T-cell (primary cell): Measurements from ENCODE around the gene GPR39. TPM values are rescaled to one million over a fixed set of nuclear protein-coding genes. Genes with fewer than 3 reads are reported as not detected.

ENCODE experiments used
- ATAC-seq, 4 experiments: fragments of 200-7000 bp in 3 of 4; fragments of 150-1000 bp in 1 of 4; cut with Tn5 transposase; replicated peaks in 1 of 4; 1 replicate in 3 of 4; 2 replicates in 1 of 4; pipeline ENCODE4 v1.10.0; 2021; ENCODE audit warnings: moderate library complexity in 3 of 4, mild to moderate bottlenecking in 2 of 4, moderate number of reproducible peaks in 1 of 4
- CTCF ChIA-PET, 2 donors: fragments of 300-600 bp; sonication (Branson Sonifier 250); formaldehyde crosslinking; loops; one replicate each; lab custom pipeline; 2022; ENCODE audit warnings: antibody characterized with exemption in 2 of 2; lab: Charles Lee
- POLR2A ChIA-PET, 2 donors: fragments of 300-600 bp; sonication (Branson Sonifier 250); formaldehyde crosslinking; loops; one replicate each; lab custom pipeline; 2022; ENCODE audit warnings: antibody characterized with exemption in 2 of 2; lab: Charles Lee
- DNase-seq, 35 experiments: peaks; one replicate each; pipeline versions ENCODE4 v3.0.0 to v3.0.0-alpha.2; 2013 to 2023
- H3K27ac ChIP-seq: one replicate; pipeline ENCODE4 v1.5.1; 2013; ENCODE audit warnings: low read length
- H3K27me3 ChIP-seq, 2 experiments: replicated peaks in 1 of 2; 1 replicate in 1 of 2; 2 replicates in 1 of 2; pipeline versions ENCODE4 v1.6.1 to v1.7.0; 2013; ENCODE audit warnings: low read length in 1 of 2, mixed read lengths in 1 of 2; ENCODE audit not compliant: control insufficient read depth in 2 of 2, insufficient read depth in 2 of 2; ENCODE audit errors: extremely low read depth in 1 of 2
- H3K36me3 ChIP-seq, 2 donors: 1 replicate in 1 of 2; 2 replicates in 1 of 2; pipeline versions ENCODE4 v1.6.1 to v1.7.0; 2013; ENCODE audit warnings: low read length in 1 of 2; ENCODE audit not compliant: control insufficient read depth in 2 of 2, insufficient read depth in 1 of 2; ENCODE audit errors: extremely low read depth in 1 of 2
- H3K4me1 ChIP-seq, 2 experiments: 1 replicate in 1 of 2; 2 replicates in 1 of 2; pipeline versions ENCODE4 v1.6.1 to v1.7.0; 2013; ENCODE audit warnings: low read length in 2 of 2, mixed read lengths in 1 of 2; ENCODE audit not compliant: insufficient read depth in 2 of 2, control insufficient read depth in 1 of 2; ENCODE audit errors: extremely low read depth in 1 of 2
- H3K4me3 ChIP-seq, 2 donors: 1 replicate in 1 of 2; 2 replicates in 1 of 2; pipeline versions ENCODE4 v1.5.1 to v1.7.0; 2013; ENCODE audit warnings: mild to moderate bottlenecking in 2 of 2, low read length in 1 of 2, moderate library complexity in 1 of 2; ENCODE audit not compliant: control insufficient read depth in 1 of 2; ENCODE audit errors: extremely low read depth in 1 of 2
- H3K9me3 ChIP-seq: 2 replicates; pipeline ENCODE4 v1.7.0; 2013
- H3K27ac Mint-ChIP-seq, 2 donors: one replicate each; pipeline ENCODE4 v1.8.0; 2020 to 2021; ENCODE audit warnings: mild to moderate bottlenecking in 2 of 2, mixed read lengths in 2 of 2
- H3K27me3 Mint-ChIP-seq, 2 donors: one replicate each; pipeline ENCODE4 v1.8.0; 2021 to 2022; ENCODE audit warnings: mixed read lengths in 2 of 2
- H3K36me3 Mint-ChIP-seq: one replicate; pipeline ENCODE4 v1.8.0; 2021; ENCODE audit warnings: mixed read lengths
- H3K4me1 Mint-ChIP-seq, 3 donors: one replicate each; pipeline ENCODE4 v1.8.0; 2020 to 2022; ENCODE audit warnings: mixed read lengths in 3 of 3, mild to moderate bottlenecking in 1 of 3
- H3K4me3 Mint-ChIP-seq, 3 donors: one replicate each; pipeline ENCODE4 v1.8.0; 2020 to 2022; ENCODE audit warnings: mild to moderate bottlenecking in 3 of 3, mixed read lengths in 3 of 3, moderate library complexity in 3 of 3
- H3K9me3 Mint-ChIP-seq, 3 donors: one replicate each; pipeline ENCODE4 v1.8.0; 2020 to 2022; ENCODE audit warnings: mixed read lengths in 3 of 3
- WGBS: methylation state at CpG from one replicate; pipeline ENCODE4 v1.1.5; 2013; ENCODE audit warnings: missing lambda C conversion rate; ENCODE audit not compliant: insufficient coverage; 5-methylcytosine and 5-hydroxymethylcytosine counted together
- total RNA-seq, 35 experiments: library from RNA in 6 of 35; stranded (reverse) in 6 of 35; fragments of 120-200 nt in 1 of 35; gene quantifications; one replicate each; pipeline versions ENCODE4 v1.2.1 to v1.2.4 and lab custom pipeline; 2013 to 2026

The GPR39 gene
- total RNA-seq, 5 donors from 2014 or later (not counting 1 experiment from before 2014, with no cell fraction given) = not detected

GRCh38 chr2:132415256-132415914, 1.2 kb upstream of the GPR39 start:
- peaks cover 0 to 3% (median 0%) of the 10 kb centered on the region in 3 donors for H3K9me3 Mint-ChIP-seq
- H3K27me3 Mint-ChIP-seq = peaks cover 30 to 35% of the 10 kb centered on the region in 2 donors
- H3K4me1 Mint-ChIP-seq = no peaks in the 10 kb centered on the region
- 64% methylated on average over 7 of the region's 9 CpGs for WGBS
- ChIA-PET CTCF (no interaction called here), POLR2A (no interaction called here)
- no peak overlapping the region for H3K27ac ChIP-seq
- H3K36me3 ChIP-seq = no peaks in the 10 kb centered on the region
- peaks cover 0 to 4% of the 10 kb centered on the region in 2 experiments for H3K4me1 ChIP-seq
- ATAC-seq (no peak), DNase-seq (no peak)
- no peak overlapping the region for H3K4me3 Mint-ChIP-seq
- no peak overlapping the region for H3K27ac Mint-ChIP-seq
- H3K36me3 Mint-ChIP-seq = no peaks in the 10 kb centered on the region
- H3K27me3 ChIP-seq = peaks cover 4 to 22% of the 10 kb centered on the region in 2 experiments
- no peak overlapping the region for H3K4me3 ChIP-seq
- H3K9me3 ChIP-seq = no peaks in the 10 kb centered on the region

- no peak overlapping the region for H3K4me3 ChIP-seq
- no peaks in the 10 kb centered on the region for H3K36me3 ChIP-seq
- H3K27ac ChIP-seq = no peak overlapping the region
- peaks cover 30 to 35% of the 10 kb centered on the region in 2 donors for H3K27me3 Mint-ChIP-seq
- no peak overlapping the region for H3K4me3 Mint-ChIP-seq
- H3K4me1 Mint-ChIP-seq = no peaks in the 10 kb centered on the region
- H3K9me3 Mint-ChIP-seq = peaks cover 0 to 3% (median 0%) of the 10 kb centered on the region in 3 donors
- H3K4me1 ChIP-seq = peaks cover 0 to 4% of the 10 kb centered on the region in 2 experiments
- DNase-seq (no peak), ATAC-seq (peak in 1 of 4 experiments; percentile 13)
- ChIA-PET CTCF (no interaction called here), POLR2A (no interaction called here)
- no peaks in the 10 kb centered on the region for H3K9me3 ChIP-seq
- 5% methylated on average over 53 of the region's 60 CpGs for WGBS
- H3K27ac Mint-ChIP-seq = no peak overlapping the region
- no peaks in the 10 kb centered on the region for H3K36me3 Mint-ChIP-seq
- H3K27me3 ChIP-seq = peaks cover 4 to 22% of the 10 kb centered on the region in 2 experiments
Measured at GRCh38 chr2:132415915-132416722, 486 bp upstream of the GPR39 start.

DNA sequence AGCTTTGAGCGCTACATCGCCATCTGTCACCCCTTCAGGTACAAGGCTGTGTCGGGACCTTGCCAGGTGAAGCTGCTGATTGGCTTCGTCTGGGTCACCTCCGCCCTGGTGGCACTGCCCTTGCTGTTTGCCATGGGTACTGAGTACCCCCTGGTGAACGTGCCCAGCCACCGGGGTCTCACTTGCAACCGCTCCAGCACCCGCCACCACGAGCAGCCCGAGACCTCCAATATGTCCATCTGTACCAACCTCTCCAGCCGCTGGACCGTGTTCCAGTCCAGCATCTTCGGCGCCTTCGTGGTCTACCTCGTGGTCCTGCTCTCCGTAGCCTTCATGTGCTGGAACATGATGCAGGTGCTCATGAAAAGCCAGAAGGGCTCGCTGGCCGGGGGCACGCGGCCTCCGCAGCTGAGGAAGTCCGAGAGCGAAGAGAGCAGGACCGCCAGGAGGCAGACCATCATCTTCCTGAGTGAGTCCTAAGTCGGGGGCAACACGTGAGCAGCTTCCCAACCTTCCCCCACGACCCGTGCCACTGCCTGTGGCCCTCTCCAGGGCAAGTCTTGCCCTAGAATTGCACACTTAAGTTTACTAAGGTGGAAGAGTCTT, 928 bp downstream of the GPR39 start:
- H3K36me3 ChIP-seq = no peaks in the 10 kb centered on the region
- H3K27me3 Mint-ChIP-seq = peaks cover 30 to 35% of the 10 kb centered on the region in 2 donors
- ChIA-PET POLR2A (no interaction called here), CTCF (no interaction called here)
- H3K4me1 Mint-ChIP-seq = no peaks in the 10 kb centered on the region
- no peak overlapping the region for H3K27ac ChIP-seq
- H3K9me3 Mint-ChIP-seq = no peaks in the 10 kb centered on the region
- 93% methylated on average over 26 of the region's 30 CpGs for WGBS
- no peak overlapping the region for H3K27ac Mint-ChIP-seq
- H3K4me1 ChIP-seq = peaks cover 0 to 4% of the 10 kb centered on the region in 2 experiments
- DNase-seq = no peak
- H3K4me3 ChIP-seq = no peak overlapping the region
- H3K9me3 ChIP-seq = no peaks in the 10 kb centered on the region
- peaks cover 4 to 22% of the 10 kb centered on the region in 2 experiments for H3K27me3 ChIP-seq
- no peak for ATAC-seq
- H3K4me3 Mint-ChIP-seq = no peak overlapping the region
- H3K36me3 Mint-ChIP-seq = no peaks in the 10 kb centered on the region

DNA sequence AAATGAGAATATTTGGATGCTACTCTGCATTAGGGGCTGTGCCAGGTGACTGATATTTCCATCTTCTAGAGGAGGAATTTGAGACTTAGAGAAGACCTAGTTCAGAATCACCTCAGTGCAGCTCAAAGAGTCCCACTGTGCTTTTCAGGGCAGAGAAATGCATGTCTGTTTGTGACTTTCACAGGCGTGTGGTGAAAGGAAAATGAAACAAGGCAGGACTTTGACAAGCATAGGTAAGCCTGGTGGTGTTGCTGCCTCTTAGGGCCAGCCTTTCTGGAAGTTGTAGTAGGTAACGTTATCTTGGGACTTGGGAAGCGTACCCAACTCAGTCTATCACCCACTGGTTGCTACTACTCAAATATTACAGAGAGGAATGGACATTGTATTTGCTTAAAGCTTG, 2.6 kb downstream of the GPR39 start:
- no peaks in the 10 kb centered on the region for H3K36me3 Mint-ChIP-seq
- DNase-seq = no peak
- H3K27me3 Mint-ChIP-seq = peaks cover 20 to 29% of the 10 kb centered on the region in 2 donors
- H3K4me1 Mint-ChIP-seq = no peaks in the 10 kb centered on the region
- POLR2A ChIA-PET = no interaction called here
- 100% methylated on average over 1 of the region's 3 CpGs for WGBS
- Histone ChIP-seq H3K27ac (no peak overlapping the region), H3K36me3 (no peaks in the 10 kb centered on the region), H3K4me1 (peaks cover 0 to 4% of the 10 kb centered on the region in 2 experiments), H3K9me3 (no peaks in the 10 kb centered on the region), H3K27me3 (peaks cover 4 to 22% of the 10 kb centered on the region in 2 experiments), H3K4me3 (no peak overlapping the region)
- CTCF ChIA-PET = no interaction called here
- peaks cover 0 to 6% (median 0%) of the 10 kb centered on the region in 3 donors for H3K9me3 Mint-ChIP-seq
- no peak for ATAC-seq
- H3K4me3 Mint-ChIP-seq = no peak overlapping the region
- H3K27ac Mint-ChIP-seq = no peak overlapping the region

GRCh38 chr2:132419941-132420340, 3.3 kb downstream of the GPR39 start:
- Histone ChIP-seq H3K9me3 (no peaks in the 10 kb centered on the region), H3K36me3 (no peaks in the 10 kb centered on the region), H3K4me3 (no peak overlapping the region), H3K27ac (no peak overlapping the region), H3K4me1 (peaks cover 0 to 4% of the 10 kb centered on the region in 2 experiments), H3K27me3 (peaks cover 4 to 22% of the 10 kb centered on the region in 2 experiments)
- H3K36me3 Mint-ChIP-seq = no peaks in the 10 kb centered on the region
- CTCF ChIA-PET = no interaction called here
- H3K9me3 Mint-ChIP-seq = peaks cover 0 to 7% (median 0%) of the 10 kb centered on the region in 3 donors
- H3K4me3 Mint-ChIP-seq = no peak overlapping the region
- DNase-seq (no peak), ATAC-seq (no peak)
- WGBS = no CpG with 5 or more reads among the region's 6 CpGs
- H3K27ac Mint-ChIP-seq = no peak overlapping the region
- peaks cover 20 to 29% of the 10 kb centered on the region in 2 donors for H3K27me3 Mint-ChIP-seq
- POLR2A ChIA-PET = no interaction called here
- H3K4me1 Mint-ChIP-seq = no peaks in the 10 kb centered on the region
